ENCODE results near the gene SUSD4.

SUSD4 gene

GRCh38 chr1:223227486-223228196, 136.3 kb downstream of the SUSD4 start:
- DNase-seq: no peak

GRCh38 chr1:223227031-223227430, 136.9 kb downstream of the SUSD4 start:
- no peak for DNase-seq

DNA sequence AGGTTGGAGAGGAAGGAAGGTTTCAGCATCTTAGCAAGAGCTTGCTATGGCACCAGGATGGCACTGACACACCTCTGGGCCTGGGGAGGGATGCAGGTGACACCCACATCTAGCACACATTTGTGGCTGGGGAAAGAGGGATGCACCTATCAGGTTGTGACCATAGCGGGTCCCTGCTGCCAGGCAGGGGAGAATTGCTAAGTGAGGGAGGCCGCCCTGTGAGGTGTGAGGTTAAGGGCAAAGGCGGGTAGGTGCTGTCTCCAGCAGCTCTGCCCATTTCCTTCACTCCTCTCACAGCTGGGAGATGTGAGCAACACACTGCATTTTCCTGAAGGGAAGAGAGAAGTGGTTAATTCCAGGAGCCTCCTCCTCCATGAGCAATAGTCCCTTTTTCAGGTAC, 137.7 kb downstream of the SUSD4 start:
- no peak for DNase-seq

GRCh38 chr1:223225481-223225880, 138.5 kb downstream of the SUSD4 start:
- no peak for DNase-seq

DNA sequence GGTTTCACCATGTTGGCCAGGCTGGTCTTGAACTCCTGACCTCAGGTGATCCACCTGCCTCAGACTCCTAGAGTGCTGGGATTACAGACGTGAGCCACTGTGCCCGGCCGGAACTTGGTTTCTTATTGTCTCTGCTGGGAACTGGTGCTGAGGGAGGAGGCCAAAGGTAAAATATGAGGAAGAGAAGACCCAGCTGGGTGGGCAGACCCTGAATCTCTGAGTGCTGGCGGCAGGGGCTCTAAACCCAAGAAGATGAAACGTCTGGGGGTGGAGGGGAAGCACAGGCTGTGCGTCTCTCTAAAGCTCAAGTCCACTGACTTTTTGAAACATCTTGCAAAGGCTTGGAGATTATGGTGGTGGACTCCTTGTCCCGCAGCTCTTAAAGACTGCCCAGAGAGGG, 138.9 kb downstream of the SUSD4 start:
- DNase-seq: no peak

- no peak for DNase-seq
These were observed 139.5 kb downstream of the SUSD4 start for GRCh38 chr1:223224465-223224864.

DNA sequence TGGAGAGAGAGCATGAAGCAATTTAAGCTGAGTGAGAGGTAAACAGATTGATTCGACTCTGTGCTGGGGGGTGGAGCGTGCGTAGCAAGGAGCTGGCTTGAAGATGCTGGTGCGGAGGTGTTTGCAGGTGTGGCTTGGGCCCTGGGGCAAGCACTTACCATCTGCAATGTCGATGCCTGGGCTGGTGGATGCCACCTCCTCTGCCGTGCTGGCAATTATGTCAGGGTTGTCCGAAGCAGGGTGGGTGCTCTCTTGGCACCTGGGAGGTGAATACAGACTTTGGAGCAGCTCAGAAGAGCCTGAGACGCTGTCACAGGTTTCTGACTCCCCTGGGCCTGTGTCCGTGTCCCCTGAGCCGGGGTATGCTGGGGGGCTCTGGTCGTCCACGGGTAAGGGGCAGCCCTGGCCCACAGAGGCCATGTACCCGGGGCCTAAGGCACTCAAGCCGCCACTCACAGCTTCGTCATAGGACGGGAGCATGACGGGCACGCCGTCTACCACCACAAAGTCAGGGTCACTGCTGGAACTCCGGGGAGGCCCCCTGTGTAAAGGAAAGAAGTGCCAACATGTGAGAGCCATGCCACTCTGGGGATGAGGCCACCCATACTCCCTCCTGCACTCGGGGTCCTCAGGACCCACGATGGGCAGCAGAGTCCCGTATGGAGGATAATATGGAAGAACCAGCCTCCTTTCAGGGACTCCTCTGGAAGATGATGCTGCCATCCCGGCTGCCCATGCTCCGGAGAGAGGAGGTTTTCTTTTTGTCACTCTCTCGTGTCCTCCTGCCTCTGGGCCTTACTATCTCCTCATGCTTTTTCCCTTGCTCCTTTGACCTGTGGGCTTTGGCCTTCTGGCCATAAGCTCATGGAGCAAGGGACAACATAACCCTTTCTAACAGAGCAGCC, 140.6 kb downstream of the SUSD4 start:
- DNase-seq: no peak

GRCh38 chr1:223222377-223222776, 141.6 kb downstream of the SUSD4 start:
- no peak for DNase-seq

DNA sequence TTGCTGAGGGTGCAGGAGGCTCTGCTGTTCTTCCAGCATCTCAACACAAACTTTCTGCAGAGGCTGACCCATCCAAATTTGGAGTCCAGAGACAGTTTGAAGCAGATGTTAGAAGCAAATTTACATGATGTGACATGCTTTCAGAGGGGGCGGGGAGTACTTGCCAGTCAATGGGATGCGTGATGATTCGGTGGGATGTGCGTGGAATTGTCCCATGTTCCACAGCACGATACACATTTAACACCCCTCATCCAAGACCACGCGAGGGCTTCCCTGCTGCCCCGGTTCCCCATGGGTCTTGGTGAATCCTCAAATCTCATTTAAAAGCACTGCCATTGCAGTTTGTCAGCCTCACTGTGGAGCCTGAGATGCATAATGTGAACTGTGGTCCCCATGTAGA, 142.3 kb downstream of the SUSD4 start:
- DNase-seq: no peak

- no peak for DNase-seq
These were observed 143.9 kb downstream of the SUSD4 start for GRCh38 chr1:223219846-223220610.

GRCh38 chr1:223219318-223219635, 144.7 kb downstream of the SUSD4 start:
- no peak for DNase-seq

GRCh38 chr1:223217781-223218180, 146.2 kb downstream of the SUSD4 start:
- no peak for DNase-seq

DNA sequence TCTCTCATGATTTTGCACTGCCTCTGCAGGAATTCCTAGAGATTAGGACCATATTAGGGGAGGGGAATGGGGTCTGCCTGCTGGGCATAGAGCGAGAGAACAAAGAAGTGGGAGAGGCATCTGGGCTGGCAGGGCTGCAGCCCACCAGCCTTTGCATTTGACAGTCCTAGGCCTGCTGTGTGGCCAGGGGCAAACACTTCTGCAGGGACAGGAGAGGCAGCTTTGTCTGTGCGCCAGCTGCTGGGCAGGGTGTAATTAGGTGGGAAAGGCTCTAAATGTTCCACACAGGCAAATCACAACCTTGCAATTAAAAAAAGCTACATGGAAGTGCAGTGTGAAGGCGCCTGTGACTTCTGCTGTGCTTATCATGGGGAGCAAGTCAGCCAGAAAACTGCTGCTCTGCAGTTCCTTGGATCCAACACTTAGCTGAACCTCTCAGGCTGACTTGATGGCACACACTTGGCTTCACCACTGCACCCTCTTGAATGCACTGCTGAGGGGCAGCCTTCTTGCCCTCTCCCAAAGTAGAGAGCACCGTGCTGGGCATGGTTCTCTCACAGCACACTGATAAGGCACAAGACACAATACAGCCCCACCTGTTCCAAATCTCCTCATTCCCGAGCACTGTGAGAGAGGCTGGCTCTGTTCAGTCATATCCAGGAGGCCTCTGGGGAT, 147.3 kb downstream of the SUSD4 start:
- DNase-seq: no peak

GRCh38 chr1:223216074-223216473, 147.9 kb downstream of the SUSD4 start:
- no peak for DNase-seq

GRCh38 chr1:223215026-223215425, 148.9 kb downstream of the SUSD4 start:
- no peak for DNase-seq

DNA sequence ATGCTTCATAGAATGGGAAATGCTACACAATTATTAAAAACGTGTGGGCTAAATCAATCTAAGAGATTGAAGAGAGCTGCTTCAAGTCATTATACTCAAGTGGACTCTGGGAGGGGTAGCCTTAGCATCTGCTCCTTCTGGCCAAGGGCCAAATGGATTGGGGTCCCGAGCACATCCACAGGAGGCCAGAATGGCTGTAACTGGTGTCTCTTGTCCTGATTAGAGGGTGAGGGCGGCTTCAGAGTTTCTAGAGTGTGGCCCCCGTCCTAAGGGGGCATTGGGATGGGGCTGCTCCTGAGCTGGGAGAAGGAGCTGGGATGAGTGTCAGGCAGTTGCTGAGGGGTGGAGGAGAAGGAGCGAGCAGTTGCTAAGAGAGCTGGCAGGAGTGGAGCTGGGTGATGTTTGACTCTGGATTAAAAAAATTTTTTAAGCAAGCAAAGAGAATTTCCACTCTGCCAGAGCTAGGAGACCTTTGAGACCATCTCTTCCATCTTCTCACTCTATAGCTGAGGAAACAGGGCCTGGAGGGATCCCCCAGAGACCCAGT, 149.6 kb downstream of the SUSD4 start:
- no peak for DNase-seq

- no peak for DNase-seq
These were observed 151.5 kb downstream of the SUSD4 start for GRCh38 chr1:223212441-223212840.

- no peak for DNase-seq
These were observed 152.5 kb downstream of the SUSD4 start for GRCh38 chr1:223211323-223211985.

- DNase-seq: no peak
These were observed 153.2 kb downstream of the SUSD4 start for GRCh38 chr1:223210788-223211120.

GRCh38 chr1:223209992-223210787, 153.8 kb downstream of the SUSD4 start:
- DNase-seq: no peak

DNA sequence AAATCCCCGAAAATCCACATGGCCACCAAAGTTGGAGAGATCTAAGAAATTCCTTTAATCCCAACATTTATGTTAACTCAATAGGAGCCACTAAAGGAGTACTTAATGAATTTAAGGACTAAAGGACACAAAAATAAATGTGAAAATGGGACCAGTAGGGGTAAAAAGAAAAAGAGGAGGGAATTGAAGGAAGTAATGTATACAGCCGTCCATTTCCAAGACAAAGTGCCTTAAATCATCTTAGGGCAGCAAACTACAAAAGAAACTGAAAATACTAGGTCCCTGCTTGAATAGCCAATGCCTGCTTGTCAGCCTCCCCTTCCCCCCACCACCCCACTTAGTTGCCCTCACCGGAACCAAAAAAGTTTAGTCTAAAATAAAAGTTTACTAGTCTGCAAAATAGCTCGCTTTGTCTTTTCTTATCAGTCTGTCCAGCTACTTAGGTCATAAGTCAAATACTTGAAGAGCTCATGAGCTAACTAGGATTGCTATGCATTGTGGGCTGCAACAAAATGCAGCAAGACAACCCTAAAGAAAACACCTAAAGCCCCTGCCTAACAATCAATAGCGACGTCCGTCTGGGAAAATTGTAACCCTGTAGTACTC, 154.6 kb downstream of the SUSD4 start:
- DNase-seq: no peak
